GM10266 (cell line): ENCODE measurements around the gene ZFAND4.
A peak's percentile ranks its signal among the peaks of the same experiment; 100 is the strongest.
"Not testable (repeated sequence)": the region's sequence is repeated elsewhere in the genome, so short reads cannot be mapped to it uniquely, and the experiment has no call there.

Experiments
- DNase-seq: peaks from one replicate; pipeline ENCODE4 v3.0.0; 2012; ENCODE audit errors: extremely low spot score
- TF ChIP-seq, protein P1 (sequence below): IDR thresholded peaks from 2 replicates; pipeline ENCODE4 v1.5.1; 2012; ENCODE audit warnings: mild to moderate bottlenecking, low read depth; ENCODE audit not compliant: control insufficient read depth, insufficient read depth; ENCODE audit errors: missing control alignments

Gene ZFAND4

DNA sequence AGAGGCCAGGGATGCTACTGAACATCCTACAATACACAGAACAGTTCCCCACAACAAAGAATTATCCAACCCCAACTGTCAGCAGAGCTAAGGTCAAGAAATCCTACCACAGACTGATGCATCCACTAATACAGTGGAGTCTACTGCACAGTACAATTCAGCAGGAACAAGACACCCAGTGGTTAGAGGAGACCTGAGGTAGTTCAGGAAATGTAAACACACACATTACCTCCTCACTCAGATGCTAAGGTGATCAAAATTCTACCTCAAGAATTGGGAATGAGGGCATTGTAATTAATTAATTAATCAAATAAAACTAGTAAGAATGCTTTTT, 91.4 kb downstream of the ZFAND4 start:
- no peak for DNase-seq
- TF ChIP-seq, protein P1, sequence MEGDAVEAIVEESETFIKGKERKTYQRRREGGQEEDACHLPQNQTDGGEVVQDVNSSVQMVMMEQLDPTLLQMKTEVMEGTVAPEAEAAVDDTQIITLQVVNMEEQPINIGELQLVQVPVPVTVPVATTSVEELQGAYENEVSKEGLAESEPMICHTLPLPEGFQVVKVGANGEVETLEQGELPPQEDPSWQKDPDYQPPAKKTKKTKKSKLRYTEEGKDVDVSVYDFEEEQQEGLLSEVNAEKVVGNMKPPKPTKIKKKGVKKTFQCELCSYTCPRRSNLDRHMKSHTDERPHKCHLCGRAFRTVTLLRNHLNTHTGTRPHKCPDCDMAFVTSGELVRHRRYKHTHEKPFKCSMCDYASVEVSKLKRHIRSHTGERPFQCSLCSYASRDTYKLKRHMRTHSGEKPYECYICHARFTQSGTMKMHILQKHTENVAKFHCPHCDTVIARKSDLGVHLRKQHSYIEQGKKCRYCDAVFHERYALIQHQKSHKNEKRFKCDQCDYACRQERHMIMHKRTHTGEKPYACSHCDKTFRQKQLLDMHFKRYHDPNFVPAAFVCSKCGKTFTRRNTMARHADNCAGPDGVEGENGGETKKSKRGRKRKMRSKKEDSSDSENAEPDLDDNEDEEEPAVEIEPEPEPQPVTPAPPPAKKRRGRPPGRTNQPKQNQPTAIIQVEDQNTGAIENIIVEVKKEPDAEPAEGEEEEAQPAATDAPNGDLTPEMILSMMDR = no peak

GRCh38 chr10:45580371-45581215, 92.0 kb downstream of the ZFAND4 start:
- peak; percentile 40 for DNase-seq
- TF ChIP-seq, protein P1 = no peak

- TF ChIP-seq, protein P1 = no peak
- no peak for DNase-seq
Observed at GRCh38 chr10:45578384-45578971, 94.1 kb downstream of the ZFAND4 start.

DNA sequence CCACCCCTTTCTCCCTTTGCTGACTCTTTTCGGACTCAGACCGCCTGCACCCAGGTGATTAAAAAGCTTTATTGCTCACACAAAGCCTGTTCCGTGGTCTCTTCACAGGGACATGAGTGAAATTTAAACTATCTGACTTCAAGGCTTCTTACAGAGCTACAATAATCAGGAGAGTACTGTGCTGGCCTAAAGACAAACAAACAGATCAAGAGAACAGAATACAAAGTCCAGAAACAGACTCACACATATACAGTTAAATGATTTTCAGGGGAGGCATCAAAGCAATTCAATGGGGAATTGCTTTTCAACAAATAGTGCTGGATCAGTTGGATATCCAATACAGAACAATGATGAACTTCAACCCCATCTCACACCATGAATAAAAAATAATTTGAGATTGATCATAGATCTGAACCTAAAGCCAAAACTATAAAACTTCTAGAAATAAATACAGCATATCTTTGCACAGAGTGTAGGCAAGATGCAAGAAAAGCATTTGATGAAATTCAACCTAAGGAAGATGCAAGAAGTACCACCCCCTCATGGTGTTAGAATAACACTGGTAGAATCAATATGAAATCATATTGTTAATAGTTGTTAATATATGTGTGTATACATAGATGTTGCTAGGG, 96.5 kb downstream of the ZFAND4 start:
- no peak for DNase-seq
- TF ChIP-seq, protein P1 = no peak

GRCh38 chr10:45575032-45575761, 97.4 kb downstream of the ZFAND4 start:
- DNase-seq = not testable (repeated sequence)

DNA sequence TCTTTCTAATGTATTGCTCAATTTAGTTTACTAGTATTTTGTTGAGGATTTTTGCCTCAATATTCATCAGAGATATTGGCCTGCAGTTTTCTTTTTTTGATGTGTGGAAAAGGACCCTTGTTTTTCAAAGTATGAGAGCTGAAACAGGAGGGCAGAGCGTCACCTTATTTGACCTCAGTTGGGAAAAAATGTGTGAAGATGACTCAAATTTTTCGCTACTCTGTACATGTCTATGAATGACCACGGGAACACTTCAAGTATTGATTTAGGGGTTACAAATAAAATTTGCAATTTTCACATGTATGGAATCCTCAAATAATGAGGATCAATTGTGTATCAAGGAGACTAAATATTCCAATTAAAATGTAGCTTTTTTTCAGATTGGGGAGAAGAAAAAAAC, 103.1 kb downstream of the ZFAND4 start:
- no peak for DNase-seq
- TF ChIP-seq, protein P1 = no peak

- TF ChIP-seq, protein P1 = no peak
- no peak for DNase-seq
Observed at GRCh38 chr10:45566415-45566814, 106.2 kb downstream of the ZFAND4 start.
